HG03066 (cell line): ENCODE results near the gene TTLL9.

Source experiments
- ATAC-seq: cut with Tn5 transposase; IDR thresholded peaks from one replicate; pipeline ENCODE4 v1.9.1; 2021; ENCODE audit warnings: low read depth; ENCODE audit not compliant: unreplicated experiment

TTLL9 gene

GRCh38 chr20:31836853-31837608, 33.4 kb upstream of the TTLL9 start:
- no peak for ATAC-seq

- no peak for ATAC-seq
Measured at GRCh38 chr20:31837896-31838397, 32.5 kb upstream of the TTLL9 start.

GRCh38 chr20:31838646-31839292, 31.7 kb upstream of the TTLL9 start:
- ATAC-seq: no peak

- ATAC-seq: no peak
Measured at GRCh38 chr20:31839782-31840487, 30.5 kb upstream of the TTLL9 start.

- ATAC-seq: no peak
Measured at GRCh38 chr20:31840906-31841816, 29.3 kb upstream of the TTLL9 start.

GRCh38 chr20:31841928-31842327, 28.5 kb upstream of the TTLL9 start:
- ATAC-seq: no peak

- ATAC-seq: no peak
Measured at GRCh38 chr20:31842471-31843157, 27.8 kb upstream of the TTLL9 start.

GRCh38 chr20:31843288-31843687, 27.1 kb upstream of the TTLL9 start:
- no peak for ATAC-seq

GRCh38 chr20:31843881-31844280, 26.6 kb upstream of the TTLL9 start:
- no peak for ATAC-seq

GRCh38 chr20:31844737-31845299, 25.6 kb upstream of the TTLL9 start:
- ATAC-seq: no peak

- no peak for ATAC-seq
Measured at GRCh38 chr20:31845300-31845863, 25.1 kb upstream of the TTLL9 start, which contains the start of gene FOXS1. FOXS1 (minus strand) TSS chr20:31845604; CDS start chr20:31845542, 62 bp downstream.

- ATAC-seq: no peak
Measured at GRCh38 chr20:31846793-31847138, 23.7 kb upstream of the TTLL9 start.

GRCh38 chr20:31848088-31848999, 22.1 kb upstream of the TTLL9 start:
- no peak for ATAC-seq

- no peak for ATAC-seq
Measured at GRCh38 chr20:31849306-31849930, 21.0 kb upstream of the TTLL9 start.

GRCh38 chr20:31851240-31851955, 19.0 kb upstream of the TTLL9 start:
- no peak for ATAC-seq

GRCh38 chr20:31853481-31853880, 17.0 kb upstream of the TTLL9 start:
- no peak for ATAC-seq

GRCh38 chr20:31856516-31856915, 13.9 kb upstream of the TTLL9 start:
- no peak for ATAC-seq
